Liver (tissue), 9 donors: Measurements from ENCODE around the gene DYNLT1. TPM values are rescaled to one million over a fixed set of nuclear protein-coding genes. Genes with fewer than 3 reads are reported as not detected.

Experiments
- DNase-seq: peaks from one replicate; pipeline ENCODE4 v3.0.0-alpha.2; 2017; ENCODE audit warnings: low spot score
- H3K27ac ChIP-seq, 2 donors: one replicate each; pipeline ENCODE4 v1.7.0; 2013; ENCODE audit warnings: inconsistent platforms in 2 of 2, low read length in 2 of 2, control low read depth in 1 of 2, low read depth in 1 of 2, mild to moderate bottlenecking in 1 of 2
- H3K27me3 ChIP-seq, 4 donors: one replicate each; pipeline versions ENCODE4 v1.6.1 to v1.7.0; 2013; ENCODE audit warnings: low read length in 3 of 4, inconsistent platforms in 1 of 4, mild to moderate bottlenecking in 1 of 4, moderate library complexity in 1 of 4; ENCODE audit not compliant: control insufficient read depth in 4 of 4, insufficient read depth in 4 of 4
- H3K36me3 ChIP-seq, 4 donors: one replicate each; pipeline versions ENCODE4 v1.6.1 to v1.7.0; 2013; ENCODE audit warnings: low read length in 3 of 4, mild to moderate bottlenecking in 3 of 4, low read depth in 1 of 4, moderate library complexity in 1 of 4; ENCODE audit not compliant: control insufficient read depth in 4 of 4, insufficient read depth in 3 of 4
- H3K4me1 ChIP-seq, 4 donors: one replicate each; pipeline versions ENCODE4 v1.6.1 to v1.7.0; 2013; ENCODE audit warnings: low read length in 3 of 4, mild to moderate bottlenecking in 3 of 4, moderate library complexity in 1 of 4; ENCODE audit not compliant: control insufficient read depth in 4 of 4, insufficient read depth in 4 of 4
- H3K4me3 ChIP-seq, 3 donors: one replicate each; pipeline versions ENCODE4 v1.6.1 to v1.7.0; 2013; ENCODE audit warnings: low read length in 3 of 3, control low read depth in 1 of 3, low read depth in 1 of 3, mild to moderate bottlenecking in 1 of 3
- H3K9ac ChIP-seq, 2 donors: one replicate each; pipeline ENCODE4 v1.7.0; 2013; ENCODE audit warnings: low read length in 2 of 2, mild to moderate bottlenecking in 2 of 2, moderate library complexity in 2 of 2, control low read depth in 1 of 2, low read depth in 1 of 2
- H3K9me3 ChIP-seq, 4 donors: one replicate each; pipeline versions ENCODE4 v1.6.1 to v1.7.0; 2013; ENCODE audit warnings: low read length in 3 of 4; ENCODE audit not compliant: control insufficient read depth in 4 of 4
- ATF3 ChIP-seq: IDR thresholded peaks from 2 replicates; pipeline ENCODE4 v1.6.1; 2016; ENCODE audit warnings: antibody characterized with exemption
- CTCF ChIP-seq: fragments of 150-350 bp; IDR thresholded peaks from 2 replicates; pipeline ENCODE4 v1.5.1; 2017; ENCODE audit warnings: improper control_type of control experiment, low read depth, low read length; ENCODE audit not compliant: missing input control
- EGR1 ChIP-seq, 2 donors: IDR thresholded peaks; 2 replicates each; pipeline ENCODE4 v1.6.1; 2016 to 2018; ENCODE audit warnings: antibody characterized with exemption in 2 of 2, low read depth in 2 of 2
- FOXA1 ChIP-seq: IDR thresholded peaks from 2 replicates; pipeline ENCODE4 v1.6.1; 2016; ENCODE audit warnings: antibody characterized with exemption
- FOXA2 ChIP-seq: IDR thresholded peaks from 2 replicates; pipeline ENCODE4 v1.6.1; 2016; ENCODE audit warnings: antibody characterized with exemption
- GABPA ChIP-seq, 2 donors: IDR thresholded peaks in 1 of 2; conservative IDR thresholded peaks in 1 of 2; 2 replicates each; pipeline ENCODE4 v1.6.1; 2016; ENCODE audit warnings: antibody characterized with exemption in 2 of 2, mild to moderate bottlenecking in 1 of 2, moderate library complexity in 1 of 2
- HNF4A ChIP-seq, 2 donors: conservative IDR thresholded peaks; 2 replicates each; pipeline ENCODE4 v1.6.1; 2016; ENCODE audit warnings: antibody characterized with exemption in 2 of 2, mild to moderate bottlenecking in 2 of 2
- HNF4G ChIP-seq: IDR thresholded peaks from 2 replicates; pipeline ENCODE4 v1.6.1; 2016; ENCODE audit warnings: antibody characterized with exemption
- JUND ChIP-seq, 2 donors: IDR thresholded peaks; 2 replicates each; pipeline ENCODE4 v1.6.1; 2016; ENCODE audit warnings: antibody characterized with exemption in 2 of 2
- MAX ChIP-seq: IDR thresholded peaks from 2 replicates; pipeline ENCODE4 v1.6.1; 2016; ENCODE audit warnings: antibody characterized with exemption
- NR2F2 ChIP-seq: IDR thresholded peaks from 2 replicates; pipeline ENCODE4 v1.6.1; 2016; ENCODE audit warnings: antibody characterized with exemption
- RAD21 ChIP-seq, 2 donors: IDR thresholded peaks; 2 replicates each; pipeline ENCODE4 v1.6.1; 2016; ENCODE audit warnings: antibody characterized with exemption in 2 of 2, mild to moderate bottlenecking in 2 of 2
- REST ChIP-seq: IDR thresholded peaks from 2 replicates; pipeline ENCODE4 v1.6.1; 2016; ENCODE audit warnings: antibody characterized with exemption, mild to moderate bottlenecking
- RXRA ChIP-seq, 2 donors: IDR thresholded peaks; 2 replicates each; pipeline ENCODE4 v1.6.1; 2017 to 2018; ENCODE audit warnings: antibody characterized with exemption in 2 of 2, mild to moderate bottlenecking in 1 of 2
- SP1 ChIP-seq: IDR thresholded peaks from 2 replicates; pipeline ENCODE4 v1.6.1; 2018; ENCODE audit warnings: antibody characterized with exemption, mild to moderate bottlenecking
- TAF1 ChIP-seq: conservative IDR thresholded peaks from 2 replicates; pipeline ENCODE4 v1.6.1; 2016; ENCODE audit warnings: antibody characterized with exemption, mild to moderate bottlenecking
- YY1 ChIP-seq: IDR thresholded peaks from 2 replicates; pipeline ENCODE4 v1.6.1; 2016; ENCODE audit warnings: antibody characterized with exemption, mild to moderate bottlenecking
- ZBTB33 ChIP-seq: IDR thresholded peaks from 2 replicates; pipeline ENCODE4 v1.6.1; 2016; ENCODE audit warnings: antibody characterized with exemption
- WGBS: extraction: QIAGEN DNeasy Blood & Tissue Kit; methylation state at CpG from one replicate; pipeline ENCODE4 v1.1.7; 2013; 5-methylcytosine and 5-hydroxymethylcytosine counted together
- polyA plus RNA-seq, 2 donors: library from polyadenylated mRNA; stranded (reverse) in 1 of 2; unstranded in 1 of 2; fragments of 200-250 nt in 1 of 2; fragments of >200 nt in 1 of 2; fragmentation: Nextera tagmentation in 1 of 2; extraction: Ambion mirVana in 1 of 2; gene quantifications; one replicate each; pipeline versions ENCODE4 v1.2.1 to v1.2.3, GENCODE V29; 2013 to 2015
- total RNA-seq, 2 donors: library from RNA; depleted of rRNA; stranded (reverse); fragments of >200 nt; gene quantifications; one replicate each; pipeline ENCODE4 v1.2.3, GENCODE V29; 2014
- donor health status: healthy.
- donor health status: healthy.
- donor health status: healthy.
- donor health status: healthy.
- donor health status: healthy.

DYNLT1 gene
- total and polyA plus RNA-seq, 4 donors: 17.7 to 86.9 (median 38.3) TPM

- H3K36me3 ChIP-seq: peaks cover 0 to 1% (median 0%) of the 10 kb centered on the region in 4 donors
- WGBS: 67% methylated on average over 27 of the region's 27 CpGs
- H3K4me3 ChIP-seq: no peak overlapping the region
Observed at GRCh38 chr6:158662954-158663624, 18.5 kb upstream of the DYNLT1 start.

More at GRCh38 chr6:158662954-158663624, 18.5 kb upstream of the DYNLT1 start:
- no peak for TF ChIP-seq HNF4A (conservative IDR thresholded peaks at IDR 0.05)
- no peak for TF ChIP-seq RXRA (IDR thresholded peaks at IDR 0.05)
- TF ChIP-seq YY1: no peak
- no peak for TF ChIP-seq ZBTB33
- TF ChIP-seq EGR1 (IDR thresholded peaks at IDR 0.05; ENCODE audit: low read depth in 2 of 2): no peak
- no peak for TF ChIP-seq FOXA2
- TF ChIP-seq MAX: no peak
- TF ChIP-seq NR2F2: no peak
- TF ChIP-seq JUND (IDR thresholded peaks at IDR 0.05): no peak
- TF ChIP-seq GABPA (IDR thresholded peaks at IDR 0.05 in 1 of 2, conservative IDR thresholded peaks at IDR 0.05 in 1 of 2): no peak
- no peak for TF ChIP-seq HNF4G
- TF ChIP-seq FOXA1: no peak
- TF ChIP-seq SP1: no peak
- TF ChIP-seq CTCF: no peak
- no peak for TF ChIP-seq ATF3
- no peak for TF ChIP-seq TAF1
- no peak for TF ChIP-seq RAD21 (IDR thresholded peaks at IDR 0.05)
- TF ChIP-seq REST: no peak
- Histone ChIP-seq H3K27ac (no peak overlapping the region), H3K4me1 (no peaks in the 10 kb centered on the region), H3K9me3 (no peaks in the 10 kb centered on the region), H3K27me3 (no peaks in the 10 kb centered on the region), H3K9ac (no peak overlapping the region)
- DNase-seq: no peak
